ENCODE measurements around the gene HNRNPH1. TPM values are rescaled to one million over a fixed set of nuclear protein-coding genes. Genes with fewer than 3 reads are reported as not detected.

Gene HNRNPH1
- total RNA-seq, 1 experiment from 2014 or later, result 865 TPM

DNA sequence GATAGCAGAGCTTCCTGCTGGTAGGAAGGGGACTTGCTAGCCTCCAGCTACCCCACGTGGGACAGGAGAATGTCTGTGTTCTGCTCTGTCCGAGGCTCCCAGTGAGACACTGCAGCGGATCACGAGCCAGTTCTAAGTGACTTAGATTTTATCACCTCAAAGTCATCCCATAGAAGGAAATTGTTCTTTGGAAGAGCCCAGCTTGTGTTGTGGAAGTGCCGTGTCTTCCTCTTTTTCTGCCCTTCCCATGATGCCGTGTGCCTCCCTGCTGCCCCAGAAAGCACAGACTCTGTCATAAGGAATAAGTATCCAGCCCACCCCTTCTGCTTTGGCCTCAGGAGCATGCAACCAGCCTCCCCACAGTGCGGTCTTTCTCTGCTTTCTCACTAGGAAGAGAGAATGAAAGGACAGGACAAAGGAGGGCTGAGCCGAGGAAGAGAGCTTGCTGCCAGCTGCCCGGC lies 37.5 kb downstream of the HNRNPH1 start (continued):
- TF ChIP-seq, protein P1, sequence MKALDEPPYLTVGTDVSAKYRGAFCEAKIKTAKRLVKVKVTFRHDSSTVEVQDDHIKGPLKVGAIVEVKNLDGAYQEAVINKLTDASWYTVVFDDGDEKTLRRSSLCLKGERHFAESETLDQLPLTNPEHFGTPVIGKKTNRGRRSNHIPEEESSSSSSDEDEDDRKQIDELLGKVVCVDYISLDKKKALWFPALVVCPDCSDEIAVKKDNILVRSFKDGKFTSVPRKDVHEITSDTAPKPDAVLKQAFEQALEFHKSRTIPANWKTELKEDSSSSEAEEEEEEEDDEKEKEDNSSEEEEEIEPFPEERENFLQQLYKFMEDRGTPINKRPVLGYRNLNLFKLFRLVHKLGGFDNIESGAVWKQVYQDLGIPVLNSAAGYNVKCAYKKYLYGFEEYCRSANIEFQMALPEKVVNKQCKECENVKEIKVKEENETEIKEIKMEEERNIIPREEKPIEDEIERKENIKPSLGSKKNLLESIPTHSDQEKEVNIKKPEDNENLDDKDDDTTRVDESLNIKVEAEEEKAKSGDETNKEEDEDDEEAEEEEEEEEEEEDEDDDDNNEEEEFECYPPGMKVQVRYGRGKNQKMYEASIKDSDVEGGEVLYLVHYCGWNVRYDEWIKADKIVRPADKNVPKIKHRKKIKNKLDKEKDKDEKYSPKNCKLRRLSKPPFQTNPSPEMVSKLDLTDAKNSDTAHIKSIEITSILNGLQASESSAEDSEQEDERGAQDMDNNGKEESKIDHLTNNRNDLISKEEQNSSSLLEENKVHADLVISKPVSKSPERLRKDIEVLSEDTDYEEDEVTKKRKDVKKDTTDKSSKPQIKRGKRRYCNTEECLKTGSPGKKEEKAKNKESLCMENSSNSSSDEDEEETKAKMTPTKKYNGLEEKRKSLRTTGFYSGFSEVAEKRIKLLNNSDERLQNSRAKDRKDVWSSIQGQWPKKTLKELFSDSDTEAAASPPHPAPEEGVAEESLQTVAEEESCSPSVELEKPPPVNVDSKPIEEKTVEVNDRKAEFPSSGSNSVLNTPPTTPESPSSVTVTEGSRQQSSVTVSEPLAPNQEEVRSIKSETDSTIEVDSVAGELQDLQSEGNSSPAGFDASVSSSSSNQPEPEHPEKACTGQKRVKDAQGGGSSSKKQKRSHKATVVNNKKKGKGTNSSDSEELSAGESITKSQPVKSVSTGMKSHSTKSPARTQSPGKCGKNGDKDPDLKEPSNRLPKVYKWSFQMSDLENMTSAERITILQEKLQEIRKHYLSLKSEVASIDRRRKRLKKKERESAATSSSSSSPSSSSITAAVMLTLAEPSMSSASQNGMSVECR (CRISPR knock-in tag; IDR thresholded peaks at IDR 0.05; ENCODE audit: borderline replicate concordance), result no peak
- TF ChIP-seq, protein P2, sequence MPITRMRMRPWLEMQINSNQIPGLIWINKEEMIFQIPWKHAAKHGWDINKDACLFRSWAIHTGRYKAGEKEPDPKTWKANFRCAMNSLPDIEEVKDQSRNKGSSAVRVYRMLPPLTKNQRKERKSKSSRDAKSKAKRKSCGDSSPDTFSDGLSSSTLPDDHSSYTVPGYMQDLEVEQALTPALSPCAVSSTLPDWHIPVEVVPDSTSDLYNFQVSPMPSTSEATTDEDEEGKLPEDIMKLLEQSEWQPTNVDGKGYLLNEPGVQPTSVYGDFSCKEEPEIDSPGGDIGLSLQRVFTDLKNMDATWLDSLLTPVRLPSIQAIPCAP (CRISPR knock-in tag; IDR thresholded peaks at IDR 0.05), result no peak
- TF ChIP-seq ESRRA (CRISPR knock-in tag; IDR thresholded peaks at IDR 0.05; ENCODE audit: borderline replicate concordance), result no peak
- no peak for TF ChIP-seq CBFB (CRISPR knock-in tag; IDR thresholded peaks at IDR 0.05; ENCODE audit: low read depth)

GRCh38 chr5:179577286-179577960 lies 46.0 kb downstream of the HNRNPH1 start:
- no peaks in the 10 kb centered on the region for H3K9me3 Mint-ChIP-seq
- H3K36me3 Mint-ChIP-seq, result peaks cover 52% of the 10 kb centered on the region
- H3K27ac Mint-ChIP-seq, result no peak overlapping the region
- no peak overlapping the region for H3K4me3 Mint-ChIP-seq
- POLR2A ChIA-PET, result no interaction called here
- DNase-seq (ENCODE audit: low spot score) (no peak), ATAC-seq (no peak)
- H3K27me3 Mint-ChIP-seq (ENCODE audit: low read depth), result no peaks in the 10 kb centered on the region
- no peaks in the 10 kb centered on the region for H3K4me1 Mint-ChIP-seq
- CTCF ChIA-PET, result no interaction called here
- TF ChIP-seq, protein P3, sequence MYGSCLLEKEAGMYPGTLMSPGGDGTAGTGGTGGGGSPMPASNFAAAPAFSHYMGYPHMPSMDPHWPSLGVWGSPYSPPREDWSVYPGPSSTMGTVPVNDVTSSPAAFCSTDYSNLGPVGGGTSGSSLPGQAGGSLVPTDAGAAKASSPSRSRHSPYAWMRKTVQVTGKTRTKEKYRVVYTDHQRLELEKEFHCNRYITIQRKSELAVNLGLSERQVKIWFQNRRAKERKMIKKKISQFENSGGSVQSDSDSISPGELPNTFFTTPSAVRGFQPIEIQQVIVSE (CRISPR knock-in tag; IDR thresholded peaks at IDR 0.05; ENCODE audit: borderline replicate concordance), result no peak
- TF ChIP-seq ELF4 (CRISPR knock-in tag; IDR thresholded peaks at IDR 0.05; ENCODE audit: low read depth) (no peak), PRRX2 (CRISPR knock-in tag; IDR thresholded peaks at IDR 0.05) (no peak), NR2C2 (CRISPR knock-in tag; IDR thresholded peaks at IDR 0.05) (no peak), FOXP1 (CRISPR knock-in tag; IDR thresholded peaks at IDR 0.05; ENCODE audit: borderline replicate concordance) (no peak), ZNF532 (CRISPR knock-in tag; IDR thresholded peaks at IDR 0.05; ENCODE audit: borderline replicate concordance) (no peak), ZMAT4 (CRISPR knock-in tag; IDR thresholded peaks at IDR 0.05) (no peak), SOX15 (CRISPR knock-in tag; IDR thresholded peaks at IDR 0.05) (no peak), ZNF512 (CRISPR knock-in tag; IDR thresholded peaks at IDR 0.05; ENCODE audit: borderline replicate concordance) (no peak), CBFB (CRISPR knock-in tag; IDR thresholded peaks at IDR 0.05; ENCODE audit: low read depth) (no peak), ZNF317 (CRISPR knock-in tag; IDR thresholded peaks at IDR 0.05; ENCODE audit: borderline replicate concordance, low read depth) (no peak), HMGXB4 (CRISPR knock-in tag; IDR thresholded peaks at IDR 0.05) (no peak)
- TF ChIP-seq, protein P1 (CRISPR knock-in tag; IDR thresholded peaks at IDR 0.05; ENCODE audit: borderline replicate concordance), result no peak
